ENCODE data around the gene ZDHHC4.

The ZDHHC4 gene

DNA sequence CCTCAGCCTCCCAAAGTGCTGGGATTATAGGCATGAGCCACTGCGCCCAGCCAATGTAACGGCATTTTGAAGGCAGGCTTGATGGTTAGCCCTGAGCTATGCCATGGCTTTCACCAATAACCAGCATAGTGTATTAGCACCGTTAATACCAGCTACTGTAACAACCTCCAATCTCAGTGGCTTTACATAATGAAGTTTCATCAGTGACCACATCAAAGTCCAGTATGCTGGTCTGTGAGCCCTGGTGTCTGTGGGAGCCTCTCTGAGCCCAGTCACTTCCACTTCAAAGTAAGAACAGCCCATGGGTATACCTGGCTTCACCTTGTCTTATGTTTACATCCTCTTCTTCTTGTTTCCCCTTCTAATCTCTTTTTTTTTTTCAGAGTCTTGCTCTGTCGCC is 11.6 kb upstream of the ZDHHC4 start:
- Histone ChIP-seq H3K9me3 (ENCODE audit: insufficient read depth, low read depth, low read length) (no peaks in the 10 kb centered on the region), H3K4me2 (ENCODE audit: low read length) (no peak overlapping the region), H3K4ac (ENCODE audit: low read depth, low read length) (no peak overlapping the region), H3K27me3 (ENCODE audit: insufficient read depth, low read length) (no peaks in the 10 kb centered on the region), H2BK120ac (ENCODE audit: insufficient read depth, low read length, poor library complexity) (no peak overlapping the region), H3K4me1 (ENCODE audit: control insufficient read depth in 1 of 2, insufficient read depth in 2 of 2, low read length in 2 of 2) (no peaks in the 10 kb centered on the region), H4K8ac (ENCODE audit: low read depth, low read length) (no peak overlapping the region), H3K27ac (ENCODE audit: low read depth, low read length) (no peak overlapping the region), H2AFZ (ENCODE audit: insufficient read depth, low read length, poor library complexity) (no peak overlapping the region), H2AK5ac (ENCODE audit: low read length) (no peak overlapping the region), H4K91ac (ENCODE audit: low read depth, low read length) (no peak overlapping the region), H2BK5ac (ENCODE audit: low read depth, low read length, poor library complexity) (no peak overlapping the region), H3K18ac (ENCODE audit: low read length) (no peak overlapping the region), H3K36me3 (ENCODE audit: control insufficient read depth in 1 of 2, insufficient read depth in 2 of 2, low read length in 2 of 2) (no peaks in the 10 kb centered on the region), H3K4me3 (ENCODE audit: low read depth, low read length) (no peak overlapping the region), H3K79me2 (ENCODE audit: control insufficient read depth, insufficient read depth, low read length, poor library complexity) (no peaks in the 10 kb centered on the region), H2BK12ac (ENCODE audit: low read length) (no peak overlapping the region), H3K14ac (ENCODE audit: low read length) (no peak overlapping the region), H3K9ac (ENCODE audit: low read length) (no peak overlapping the region), H4K12ac (ENCODE audit: low read depth, low read length) (no peak overlapping the region), H3K23ac (ENCODE audit: low read length) (no peak overlapping the region), H3K79me1 (ENCODE audit: low read length) (no peaks in the 10 kb centered on the region)
- DNase-seq = no peak
- WGBS (ENCODE audit: extremely low coverage, insufficient coverage, insufficient read length) = no CpG with 5 or more reads among the region's 4 CpGs

DNA sequence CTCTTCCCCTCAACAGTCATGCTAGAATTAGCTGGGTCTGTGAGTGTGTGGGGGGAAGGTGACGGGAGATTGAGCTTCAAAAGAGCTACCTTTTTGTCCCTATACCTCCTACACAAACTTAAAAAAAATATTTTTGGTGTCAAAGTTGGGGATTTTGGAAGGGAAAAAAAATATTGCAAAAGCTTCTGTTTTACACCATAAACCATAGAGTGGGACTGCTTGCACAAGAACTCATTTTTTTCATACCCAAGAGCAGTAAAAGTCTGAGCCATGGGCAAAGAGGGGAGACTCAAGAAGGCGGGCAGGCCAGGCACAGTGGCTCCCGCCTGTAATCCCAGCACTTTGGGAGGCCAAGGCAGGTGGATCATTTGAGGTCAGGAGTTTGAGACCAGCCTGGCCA is 9.4 kb upstream of the ZDHHC4 start:
- no peak overlapping the region for H2BK12ac ChIP-seq (ENCODE audit: low read length)
- H2BK120ac ChIP-seq (ENCODE audit: insufficient read depth, low read length, poor library complexity) = no peak overlapping the region
- no peaks in the 10 kb centered on the region for H3K79me2 ChIP-seq (ENCODE audit: control insufficient read depth, insufficient read depth, low read length, poor library complexity)
- H3K4ac ChIP-seq (ENCODE audit: low read depth, low read length) = no peak overlapping the region
- no peak overlapping the region for H2BK5ac ChIP-seq (ENCODE audit: low read depth, low read length, poor library complexity)
- H4K12ac ChIP-seq (ENCODE audit: low read depth, low read length) = no peak overlapping the region
- H3K36me3 ChIP-seq (ENCODE audit: control insufficient read depth in 1 of 2, insufficient read depth in 2 of 2, low read length in 2 of 2) = no peaks in the 10 kb centered on the region
- H3K27ac ChIP-seq (ENCODE audit: low read depth, low read length) = no peak overlapping the region
- no peaks in the 10 kb centered on the region for H3K27me3 ChIP-seq (ENCODE audit: insufficient read depth, low read length)
- H3K9me3 ChIP-seq (ENCODE audit: insufficient read depth, low read depth, low read length) = no peaks in the 10 kb centered on the region
- no peaks in the 10 kb centered on the region for H3K79me1 ChIP-seq (ENCODE audit: low read length)
- H4K8ac ChIP-seq (ENCODE audit: low read depth, low read length) = no peak overlapping the region
- H3K18ac ChIP-seq (ENCODE audit: low read length) = no peak overlapping the region
- H3K14ac ChIP-seq (ENCODE audit: low read length) = no peak overlapping the region
- no CpG with 5 or more reads among the region's 3 CpGs for WGBS (ENCODE audit: extremely low coverage, insufficient coverage, insufficient read length)
- no peak overlapping the region for H2AK5ac ChIP-seq (ENCODE audit: low read length)
- H3K4me1 ChIP-seq (ENCODE audit: control insufficient read depth in 1 of 2, insufficient read depth in 2 of 2, low read length in 2 of 2) = no peaks in the 10 kb centered on the region
- H4K91ac ChIP-seq (ENCODE audit: low read depth, low read length) = no peak overlapping the region
- no peak overlapping the region for H3K9ac ChIP-seq (ENCODE audit: low read length)
- H3K4me3 ChIP-seq (ENCODE audit: low read depth, low read length) = no peak overlapping the region
- DNase-seq = no peak
- no peak overlapping the region for H2AFZ ChIP-seq (ENCODE audit: insufficient read depth, low read length, poor library complexity)
- no peak overlapping the region for H3K4me2 ChIP-seq (ENCODE audit: low read length)
- H3K23ac ChIP-seq (ENCODE audit: low read length) = no peak overlapping the region

DNA sequence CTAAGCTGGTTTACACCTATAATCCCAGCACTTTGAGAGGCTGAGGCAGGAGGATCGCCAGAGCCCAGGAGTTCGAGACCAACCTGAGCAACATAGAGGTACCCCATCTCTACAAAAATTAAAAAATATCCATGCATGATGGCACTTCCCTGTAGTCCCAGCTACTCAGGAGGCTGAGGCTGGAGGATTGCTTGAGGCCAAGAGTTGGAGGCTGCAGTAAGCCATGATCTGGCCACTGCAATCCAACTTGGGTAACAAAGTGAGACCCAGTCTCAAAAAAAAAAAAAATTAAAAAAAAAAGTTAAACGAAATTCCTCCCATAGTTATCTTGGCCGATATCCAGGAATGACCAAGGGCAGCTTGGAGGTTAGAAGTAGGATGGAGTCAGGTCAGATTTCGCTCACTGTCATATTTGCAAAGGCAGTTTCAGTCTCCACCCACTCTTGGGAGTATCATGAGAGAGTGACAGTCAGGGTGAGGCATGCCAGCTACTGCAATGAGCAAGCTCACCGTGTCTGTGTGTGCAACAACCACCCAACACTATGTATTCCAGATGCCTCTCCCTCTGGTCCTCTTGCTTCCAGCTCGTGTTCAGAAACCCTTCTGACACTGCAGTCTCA is 6.0 kb upstream of the ZDHHC4 start:
- Histone ChIP-seq H3K14ac (ENCODE audit: low read length) (no peak overlapping the region), H3K4ac (ENCODE audit: low read depth, low read length) (no peak overlapping the region), H2AFZ (ENCODE audit: insufficient read depth, low read length, poor library complexity) (no peak overlapping the region), H3K9me3 (ENCODE audit: insufficient read depth, low read depth, low read length) (no peaks in the 10 kb centered on the region), H3K4me1 (ENCODE audit: control insufficient read depth in 1 of 2, insufficient read depth in 2 of 2, low read length in 2 of 2) (no peaks in the 10 kb centered on the region), H3K23ac (ENCODE audit: low read length) (peak overlapping the region; percentile 55), H2AK5ac (ENCODE audit: low read length) (no peak overlapping the region), H2BK120ac (ENCODE audit: insufficient read depth, low read length, poor library complexity) (no peak overlapping the region), H2BK12ac (ENCODE audit: low read length) (no peak overlapping the region), H4K12ac (ENCODE audit: low read depth, low read length) (no peak overlapping the region), H2BK5ac (ENCODE audit: low read depth, low read length, poor library complexity) (no peak overlapping the region), H3K4me3 (ENCODE audit: low read depth, low read length) (no peak overlapping the region), H3K79me1 (ENCODE audit: low read length) (no peaks in the 10 kb centered on the region), H3K79me2 (ENCODE audit: control insufficient read depth, insufficient read depth, low read length, poor library complexity) (no peaks in the 10 kb centered on the region), H3K27me3 (ENCODE audit: insufficient read depth, low read length) (no peaks in the 10 kb centered on the region), H3K36me3 (ENCODE audit: control insufficient read depth in 1 of 2, insufficient read depth in 2 of 2, low read length in 2 of 2) (no peaks in the 10 kb centered on the region), H4K91ac (ENCODE audit: low read depth, low read length) (no peak overlapping the region), H3K4me2 (ENCODE audit: low read length) (no peak overlapping the region), H3K9ac (ENCODE audit: low read length) (no peak overlapping the region), H3K18ac (ENCODE audit: low read length) (no peak overlapping the region), H4K8ac (ENCODE audit: low read depth, low read length) (no peak overlapping the region), H3K27ac (ENCODE audit: low read depth, low read length) (no peak overlapping the region)
- no CpG with 5 or more reads among the region's 7 CpGs for whole genome bisulfite sequencing (ENCODE audit: extremely low coverage, insufficient coverage, insufficient read length)
- DNase-seq = no peak

DNA sequence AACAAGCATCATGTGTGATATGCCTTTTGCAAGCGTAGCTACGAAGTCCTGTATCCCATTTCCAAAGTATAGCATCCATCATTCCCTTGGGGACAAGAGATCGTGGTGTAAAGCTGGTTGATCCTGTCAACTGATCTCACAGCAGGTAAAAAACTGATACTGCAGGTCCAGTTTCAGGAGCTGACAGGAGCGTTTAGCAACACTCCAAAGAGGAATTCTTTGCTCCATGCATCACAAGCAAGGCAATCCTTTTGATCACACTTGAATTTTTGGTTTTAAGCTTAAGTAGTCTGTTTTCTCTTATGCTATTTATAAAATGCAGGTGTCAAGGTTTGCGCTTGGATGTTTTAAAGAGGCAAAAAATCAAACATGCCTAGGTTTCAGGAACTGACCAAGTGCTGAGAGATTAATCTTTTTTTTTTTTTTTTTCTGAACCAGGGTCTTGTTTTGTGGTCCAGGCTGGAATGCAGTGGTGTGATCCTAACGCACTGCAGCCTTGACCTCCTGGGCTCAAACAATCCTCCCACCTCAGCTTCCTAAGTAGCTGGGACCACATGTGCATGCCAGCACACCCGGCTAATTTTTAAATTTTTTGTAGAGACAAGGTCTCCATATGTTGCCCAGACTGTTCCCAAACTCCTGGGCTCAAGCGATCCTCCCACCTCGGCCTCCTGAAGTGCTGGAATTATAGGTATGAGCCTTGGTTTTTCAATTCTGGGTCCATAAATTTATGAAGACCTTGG is 1.8 kb upstream of the ZDHHC4 start:
- Histone ChIP-seq H2AK5ac (ENCODE audit: low read length) (no peak overlapping the region), H4K8ac (ENCODE audit: low read depth, low read length) (no peak overlapping the region), H3K9me3 (ENCODE audit: insufficient read depth, low read depth, low read length) (no peaks in the 10 kb centered on the region), H3K4ac (ENCODE audit: low read depth, low read length) (no peak overlapping the region), H3K14ac (ENCODE audit: low read length) (no peak overlapping the region), H3K79me2 (ENCODE audit: control insufficient read depth, insufficient read depth, low read length, poor library complexity) (peaks cover 2% of the 10 kb centered on the region), H2BK120ac (ENCODE audit: insufficient read depth, low read length, poor library complexity) (no peak overlapping the region), H3K4me1 (ENCODE audit: control insufficient read depth in 1 of 2, insufficient read depth in 2 of 2, low read length in 2 of 2) (no peaks in the 10 kb centered on the region), H4K12ac (ENCODE audit: low read depth, low read length) (no peak overlapping the region), H3K23ac (ENCODE audit: low read length) (no peak overlapping the region), H3K27me3 (ENCODE audit: insufficient read depth, low read length) (no peaks in the 10 kb centered on the region), H2BK5ac (ENCODE audit: low read depth, low read length, poor library complexity) (no peak overlapping the region), H3K18ac (ENCODE audit: low read length) (no peak overlapping the region), H3K36me3 (ENCODE audit: control insufficient read depth in 1 of 2, insufficient read depth in 2 of 2, low read length in 2 of 2) (peaks cover under 1 to 1% of the 10 kb centered on the region in 2 experiments), H3K9ac (ENCODE audit: low read length) (no peak overlapping the region), H3K4me2 (ENCODE audit: low read length) (no peak overlapping the region), H4K91ac (ENCODE audit: low read depth, low read length) (no peak overlapping the region), H3K27ac (ENCODE audit: low read depth, low read length) (no peak overlapping the region), H2AFZ (ENCODE audit: insufficient read depth, low read length, poor library complexity) (no peak overlapping the region), H2BK12ac (ENCODE audit: low read length) (no peak overlapping the region), H3K4me3 (ENCODE audit: low read depth, low read length) (no peak overlapping the region), H3K79me1 (ENCODE audit: low read length) (peaks cover 6% of the 10 kb centered on the region)
- no CpG with 5 or more reads among the region's 9 CpGs for WGBS (ENCODE audit: extremely low coverage, insufficient coverage, insufficient read length)
- no peak for DNase-seq

Data from trophoblast cell (in vitro differentiated cells and primary cell).